ENCODE measurements around the gene CDADC1.

The CDADC1 gene

GRCh38 chr13:49225223-49226042 lies 22.3 kb upstream of the CDADC1 start:
- Histone ChIP-seq H4K20me1 (ENCODE audit: control insufficient read depth, insufficient read depth, low read depth, low read length) (no peaks in the 10 kb centered on the region), H3K4me1 (ENCODE audit: control insufficient read depth, low read length) (no peaks in the 10 kb centered on the region), H3K9me2 (replicated peaks; ENCODE audit: control insufficient read depth, low read length) (no peaks in the 10 kb centered on the region), H3K9me3 (ENCODE audit: control insufficient read depth, insufficient read depth, low read length) (no peaks in the 10 kb centered on the region), H3K4me2 (ENCODE audit: low read length) (no peak overlapping the region), H3K4me3 (ENCODE audit: low read length) (no peak overlapping the region), H3K27ac (ENCODE audit: low read depth, low read length) (no peak overlapping the region), H3K36me3 (ENCODE audit: control insufficient read depth, low read length) (no peaks in the 10 kb centered on the region), H3F3A (ENCODE audit: control insufficient read depth, insufficient read depth) (no peaks in the 10 kb centered on the region), H3K27me3 (ENCODE audit: control insufficient read depth, low read length) (peaks cover 6% of the 10 kb centered on the region), H3K79me2 (ENCODE audit: control insufficient read depth, low read length) (no peaks in the 10 kb centered on the region)
- no peak for TF ChIP-seq EZH2phosphoT487 (IDR thresholded peaks at IDR 0.05; ENCODE audit: borderline replicate concordance, low read length)
- TF ChIP-seq, protein P1, sequence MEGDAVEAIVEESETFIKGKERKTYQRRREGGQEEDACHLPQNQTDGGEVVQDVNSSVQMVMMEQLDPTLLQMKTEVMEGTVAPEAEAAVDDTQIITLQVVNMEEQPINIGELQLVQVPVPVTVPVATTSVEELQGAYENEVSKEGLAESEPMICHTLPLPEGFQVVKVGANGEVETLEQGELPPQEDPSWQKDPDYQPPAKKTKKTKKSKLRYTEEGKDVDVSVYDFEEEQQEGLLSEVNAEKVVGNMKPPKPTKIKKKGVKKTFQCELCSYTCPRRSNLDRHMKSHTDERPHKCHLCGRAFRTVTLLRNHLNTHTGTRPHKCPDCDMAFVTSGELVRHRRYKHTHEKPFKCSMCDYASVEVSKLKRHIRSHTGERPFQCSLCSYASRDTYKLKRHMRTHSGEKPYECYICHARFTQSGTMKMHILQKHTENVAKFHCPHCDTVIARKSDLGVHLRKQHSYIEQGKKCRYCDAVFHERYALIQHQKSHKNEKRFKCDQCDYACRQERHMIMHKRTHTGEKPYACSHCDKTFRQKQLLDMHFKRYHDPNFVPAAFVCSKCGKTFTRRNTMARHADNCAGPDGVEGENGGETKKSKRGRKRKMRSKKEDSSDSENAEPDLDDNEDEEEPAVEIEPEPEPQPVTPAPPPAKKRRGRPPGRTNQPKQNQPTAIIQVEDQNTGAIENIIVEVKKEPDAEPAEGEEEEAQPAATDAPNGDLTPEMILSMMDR (IDR thresholded peaks at IDR 0.05; ENCODE audit: low read depth, low read length, poor library complexity, severe bottlenecking): no peak

GRCh38 chr13:49226613-49227012 lies 21.1 kb upstream of the CDADC1 start:
- Histone ChIP-seq H3K79me2 (ENCODE audit: control insufficient read depth, low read length) (no peaks in the 10 kb centered on the region), H3K9me3 (ENCODE audit: control insufficient read depth, insufficient read depth, low read length) (no peaks in the 10 kb centered on the region), H3K27me3 (ENCODE audit: control insufficient read depth, low read length) (peaks cover 6% of the 10 kb centered on the region), H3K36me3 (ENCODE audit: control insufficient read depth, low read length) (no peaks in the 10 kb centered on the region), H3F3A (ENCODE audit: control insufficient read depth, insufficient read depth) (no peaks in the 10 kb centered on the region), H3K4me1 (ENCODE audit: control insufficient read depth, low read length) (no peaks in the 10 kb centered on the region), H3K4me3 (ENCODE audit: low read length) (no peak overlapping the region), H3K4me2 (ENCODE audit: low read length) (no peak overlapping the region), H4K20me1 (ENCODE audit: control insufficient read depth, insufficient read depth, low read depth, low read length) (no peaks in the 10 kb centered on the region), H3K9me2 (replicated peaks; ENCODE audit: control insufficient read depth, low read length) (no peaks in the 10 kb centered on the region), H3K27ac (ENCODE audit: low read depth, low read length) (no peak overlapping the region)
- TF ChIP-seq, protein P1 (IDR thresholded peaks at IDR 0.05; ENCODE audit: low read depth, low read length, poor library complexity, severe bottlenecking): no peak
- TF ChIP-seq EZH2phosphoT487 (IDR thresholded peaks at IDR 0.05; ENCODE audit: borderline replicate concordance, low read length): no peak

- Histone ChIP-seq H3K4me1 (ENCODE audit: control insufficient read depth, low read length) (peaks cover 20% of the 10 kb centered on the region), H3K79me2 (ENCODE audit: control insufficient read depth, low read length) (no peaks in the 10 kb centered on the region), H3F3A (ENCODE audit: control insufficient read depth, insufficient read depth) (no peaks in the 10 kb centered on the region), H3K27ac (ENCODE audit: low read depth, low read length) (no peak overlapping the region), H3K9me3 (ENCODE audit: control insufficient read depth, insufficient read depth, low read length) (no peaks in the 10 kb centered on the region), H3K9me2 (replicated peaks; ENCODE audit: control insufficient read depth, low read length) (no peaks in the 10 kb centered on the region), H3K27me3 (ENCODE audit: control insufficient read depth, low read length) (no peaks in the 10 kb centered on the region), H3K4me3 (ENCODE audit: low read length) (peak overlapping the region; percentile 25), H3K36me3 (ENCODE audit: control insufficient read depth, low read length) (no peaks in the 10 kb centered on the region), H4K20me1 (ENCODE audit: control insufficient read depth, insufficient read depth, low read depth, low read length) (no peaks in the 10 kb centered on the region), H3K4me2 (ENCODE audit: low read length) (peak overlapping the region; percentile 47)
- no peak for TF ChIP-seq EZH2phosphoT487 (IDR thresholded peaks at IDR 0.05; ENCODE audit: borderline replicate concordance, low read length)
- TF ChIP-seq, protein P1 (IDR thresholded peaks at IDR 0.05; ENCODE audit: low read depth, low read length, poor library complexity, severe bottlenecking): no peak
These were observed 13.0 kb upstream of the CDADC1 start for GRCh38 chr13:49234741-49235140.

Measured in DOHH2 (cell line).